Measurements from ENCODE around the gene THSD7B. TPM values are rescaled to one million over a fixed set of nuclear protein-coding genes. Genes with fewer than 3 reads are reported as not detected.

The THSD7B gene
- total and polyA plus RNA-seq, 10 of the 15 experiments (the other 5 are each of a cell fraction or from before 2014, with no cell fraction given) = 0.03 to 0.56 (median 0.28) TPM

DNA sequence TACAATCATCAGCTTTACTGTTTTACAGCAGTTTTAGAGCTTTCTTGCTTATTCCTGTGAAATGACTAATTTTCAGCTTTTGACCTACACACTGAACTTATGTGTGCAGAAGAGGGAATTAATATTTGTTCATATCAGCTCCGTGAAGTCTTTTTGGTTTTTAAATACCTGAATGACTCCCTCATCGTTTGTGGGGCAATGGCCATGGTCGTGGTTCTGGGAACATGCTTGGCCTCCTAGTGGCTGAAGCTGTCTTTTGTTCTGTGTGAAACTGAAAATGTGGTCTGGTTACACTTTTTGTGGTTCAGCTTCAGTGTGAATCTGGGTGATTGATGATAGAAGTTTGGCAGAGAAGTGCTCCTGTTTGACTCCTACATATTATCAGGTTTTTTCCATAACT lies 408.1 kb downstream of the THSD7B start (continued):
- TF ChIP-seq, protein P1, sequence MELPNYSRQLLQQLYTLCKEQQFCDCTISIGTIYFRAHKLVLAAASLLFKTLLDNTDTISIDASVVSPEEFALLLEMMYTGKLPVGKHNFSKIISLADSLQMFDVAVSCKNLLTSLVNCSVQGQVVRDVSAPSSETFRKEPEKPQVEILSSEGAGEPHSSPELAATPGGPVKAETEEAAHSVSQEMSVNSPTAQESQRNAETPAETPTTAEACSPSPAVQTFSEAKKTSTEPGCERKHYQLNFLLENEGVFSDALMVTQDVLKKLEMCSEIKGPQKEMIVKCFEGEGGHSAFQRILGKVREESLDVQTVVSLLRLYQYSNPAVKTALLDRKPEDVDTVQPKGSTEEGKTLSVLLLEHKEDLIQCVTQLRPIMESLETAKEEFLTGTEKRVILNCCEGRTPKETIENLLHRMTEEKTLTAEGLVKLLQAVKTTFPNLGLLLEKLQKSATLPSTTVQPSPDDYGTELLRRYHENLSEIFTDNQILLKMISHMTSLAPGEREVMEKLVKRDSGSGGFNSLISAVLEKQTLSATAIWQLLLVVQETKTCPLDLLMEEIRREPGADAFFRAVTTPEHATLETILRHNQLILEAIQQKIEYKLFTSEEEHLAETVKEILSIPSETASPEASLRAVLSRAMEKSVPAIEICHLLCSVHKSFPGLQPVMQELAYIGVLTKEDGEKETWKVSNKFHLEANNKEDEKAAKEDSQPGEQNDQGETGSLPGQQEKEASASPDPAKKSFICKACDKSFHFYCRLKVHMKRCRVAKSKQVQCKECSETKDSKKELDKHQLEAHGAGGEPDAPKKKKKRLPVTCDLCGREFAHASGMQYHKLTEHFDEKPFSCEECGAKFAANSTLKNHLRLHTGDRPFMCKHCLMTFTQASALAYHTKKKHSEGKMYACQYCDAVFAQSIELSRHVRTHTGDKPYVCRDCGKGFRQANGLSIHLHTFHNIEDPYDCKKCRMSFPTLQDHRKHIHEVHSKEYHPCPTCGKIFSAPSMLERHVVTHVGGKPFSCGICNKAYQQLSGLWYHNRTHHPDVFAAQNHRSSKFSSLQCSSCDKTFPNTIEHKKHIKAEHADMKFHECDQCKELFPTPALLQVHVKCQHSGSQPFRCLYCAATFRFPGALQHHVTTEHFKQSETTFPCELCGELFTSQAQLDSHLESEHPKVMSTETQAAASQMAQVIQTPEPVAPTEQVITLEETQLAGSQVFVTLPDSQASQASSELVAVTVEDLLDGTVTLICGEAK (IDR thresholded peaks at IDR 0.05; ENCODE audit: borderline replicate concordance) = no peak
- TF ChIP-seq WRNIP1 (IDR thresholded peaks at IDR 0.05; ENCODE audit: borderline replicate concordance, low read depth, low read length) (no peak), LARP7 (IDR thresholded peaks at IDR 0.05) (no peak), JUND (IDR thresholded peaks at IDR 0.05; ENCODE audit: low read depth, low read length) (no peak), ZNF274 (IDR thresholded peaks at IDR 0.05; ENCODE audit: insufficient read depth, insufficient read length) (no peak), ZZZ3 (IDR thresholded peaks at IDR 0.05; ENCODE audit: control insufficient read depth, insufficient read length, low read depth) (no peak), EED (IDR thresholded peaks at IDR 0.05; ENCODE audit: low read depth) (peak; percentile 74), RB1 (IDR thresholded peaks at IDR 0.05; ENCODE audit: borderline replicate concordance) (no peak), SP1 (IDR thresholded peaks at IDR 0.05; ENCODE audit: low read depth, low read length) (no peak), HDGF (IDR thresholded peaks at IDR 0.05) (no peak), ZNF384 (IDR thresholded peaks at IDR 0.05; ENCODE audit: borderline replicate concordance, low read depth, low read length) (no peak), MYB (IDR thresholded peaks at IDR 0.05; ENCODE audit: borderline replicate concordance, low read depth, low read length) (no peak), HSF1 (IDR thresholded peaks at IDR 0.05; ENCODE audit: low read depth, low read length) (no peak), JUNB (IDR thresholded peaks at IDR 0.05) (peak; percentile 43), MXI1 (IDR thresholded peaks at IDR 0.05; ENCODE audit: low read depth, low read length) (no peak), MLLT1 (IDR thresholded peaks at IDR 0.05) (peak; percentile 88), GABPA (IDR thresholded peaks at IDR 0.05; ENCODE audit: low read depth) (no peak), HDAC2 (IDR thresholded peaks at IDR 0.05) (no peak)
- TF ChIP-seq, protein P2, sequence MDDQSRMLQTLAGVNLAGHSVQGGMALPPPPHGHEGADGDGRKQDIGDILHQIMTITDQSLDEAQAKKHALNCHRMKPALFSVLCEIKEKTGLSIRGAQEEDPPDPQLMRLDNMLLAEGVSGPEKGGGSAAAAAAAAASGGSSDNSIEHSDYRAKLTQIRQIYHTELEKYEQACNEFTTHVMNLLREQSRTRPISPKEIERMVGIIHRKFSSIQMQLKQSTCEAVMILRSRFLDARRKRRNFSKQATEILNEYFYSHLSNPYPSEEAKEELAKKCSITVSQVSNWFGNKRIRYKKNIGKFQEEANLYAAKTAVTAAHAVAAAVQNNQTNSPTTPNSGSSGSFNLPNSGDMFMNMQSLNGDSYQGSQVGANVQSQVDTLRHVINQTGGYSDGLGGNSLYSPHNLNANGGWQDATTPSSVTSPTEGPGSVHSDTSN (IDR thresholded peaks at IDR 0.05; ENCODE audit: insufficient replicate concordance, low read depth, low read length) = peak; percentile 63
- TF ChIP-seq, protein P3, sequence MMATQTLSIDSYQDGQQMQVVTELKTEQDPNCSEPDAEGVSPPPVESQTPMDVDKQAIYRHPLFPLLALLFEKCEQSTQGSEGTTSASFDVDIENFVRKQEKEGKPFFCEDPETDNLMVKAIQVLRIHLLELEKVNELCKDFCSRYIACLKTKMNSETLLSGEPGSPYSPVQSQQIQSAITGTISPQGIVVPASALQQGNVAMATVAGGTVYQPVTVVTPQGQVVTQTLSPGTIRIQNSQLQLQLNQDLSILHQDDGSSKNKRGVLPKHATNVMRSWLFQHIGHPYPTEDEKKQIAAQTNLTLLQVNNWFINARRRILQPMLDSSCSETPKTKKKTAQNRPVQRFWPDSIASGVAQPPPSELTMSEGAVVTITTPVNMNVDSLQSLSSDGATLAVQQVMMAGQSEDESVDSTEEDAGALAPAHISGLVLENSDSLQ (IDR thresholded peaks at IDR 0.05) = peak; percentile 81
- TF ChIP-seq, protein P4, sequence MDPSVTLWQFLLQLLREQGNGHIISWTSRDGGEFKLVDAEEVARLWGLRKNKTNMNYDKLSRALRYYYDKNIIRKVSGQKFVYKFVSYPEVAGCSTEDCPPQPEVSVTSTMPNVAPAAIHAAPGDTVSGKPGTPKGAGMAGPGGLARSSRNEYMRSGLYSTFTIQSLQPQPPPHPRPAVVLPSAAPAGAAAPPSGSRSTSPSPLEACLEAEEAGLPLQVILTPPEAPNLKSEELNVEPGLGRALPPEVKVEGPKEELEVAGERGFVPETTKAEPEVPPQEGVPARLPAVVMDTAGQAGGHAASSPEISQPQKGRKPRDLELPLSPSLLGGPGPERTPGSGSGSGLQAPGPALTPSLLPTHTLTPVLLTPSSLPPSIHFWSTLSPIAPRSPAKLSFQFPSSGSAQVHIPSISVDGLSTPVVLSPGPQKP (IDR thresholded peaks at IDR 0.05; ENCODE audit: low read depth, low read length) = no peak
